Activated CD8-positive, alpha-beta T cell treated with anti-CD3 and anti-CD28 coated beads for 36 hours (primary cell): ENCODE data around the gene RADIL. TPM values are rescaled to one million over a fixed set of nuclear protein-coding genes. Genes with fewer than 3 reads are reported as not detected.

Experiments
- ATAC-seq: fragments of 200-7000 bp; cut with Tn5 transposase; one replicate; pipeline ENCODE4 v1.10.0; 2021; ENCODE audit warnings: mild to moderate bottlenecking, moderate library complexity
- CTCF ChIA-PET: fragments of 350-600 bp; sonication (Branson Sonifier 250); formaldehyde crosslinking; loops from one replicate; lab custom pipeline; 2021; ENCODE audit warnings: antibody characterized with exemption; lab: Charles Lee
- POLR2A ChIA-PET: fragments of 350-600 bp; sonication (Branson Sonifier 250); formaldehyde crosslinking; loops from one replicate; lab custom pipeline; 2021; ENCODE audit warnings: antibody characterized with exemption; lab: Charles Lee
- DNase-seq: peaks from one replicate; pipeline ENCODE4 v3.0.0-alpha.2; 2020
- H3K27ac Mint-ChIP-seq: one replicate; pipeline ENCODE4 v1.8.0; 2021; ENCODE audit warnings: mild to moderate bottlenecking, mixed read lengths
- H3K27me3 Mint-ChIP-seq: one replicate; pipeline ENCODE4 v1.8.0; 2021; ENCODE audit warnings: mixed read lengths
- H3K36me3 Mint-ChIP-seq: one replicate; pipeline ENCODE4 v1.8.0; 2021; ENCODE audit warnings: low read depth, mixed read lengths
- H3K4me1 Mint-ChIP-seq: one replicate; pipeline ENCODE4 v1.8.0; 2021; ENCODE audit warnings: low read depth, mixed read lengths
- H3K4me3 Mint-ChIP-seq: one replicate; pipeline ENCODE4 v1.8.0; 2021; ENCODE audit warnings: mild to moderate bottlenecking, moderate library complexity, mixed read lengths
- H3K9me3 Mint-ChIP-seq: one replicate; pipeline ENCODE4 v1.8.0; 2021; ENCODE audit warnings: mixed read lengths
- CTCF ChIP-seq: fragments of 200-600 bp; IDR thresholded peaks from one replicate; pipeline ENCODE4 v1.8.0; 2022; ENCODE audit warnings: antibody characterized with exemption, mild to moderate bottlenecking
- intact Hi-C: fragments of 100-400 bp; cut with micrococcal nuclease; formaldehyde crosslinking; loops from one replicate; pipeline ENCODE4 v1.10.0; 2022
- total RNA-seq, 2 experiments: library from RNA; stranded (reverse); gene quantifications; one replicate each; pipeline ENCODE4 v1.2.3, GENCODE V29; 2021

RADIL gene
- total RNA-seq, 2 experiments from 2014 or later = 0.65 to 0.77 TPM

DNA sequence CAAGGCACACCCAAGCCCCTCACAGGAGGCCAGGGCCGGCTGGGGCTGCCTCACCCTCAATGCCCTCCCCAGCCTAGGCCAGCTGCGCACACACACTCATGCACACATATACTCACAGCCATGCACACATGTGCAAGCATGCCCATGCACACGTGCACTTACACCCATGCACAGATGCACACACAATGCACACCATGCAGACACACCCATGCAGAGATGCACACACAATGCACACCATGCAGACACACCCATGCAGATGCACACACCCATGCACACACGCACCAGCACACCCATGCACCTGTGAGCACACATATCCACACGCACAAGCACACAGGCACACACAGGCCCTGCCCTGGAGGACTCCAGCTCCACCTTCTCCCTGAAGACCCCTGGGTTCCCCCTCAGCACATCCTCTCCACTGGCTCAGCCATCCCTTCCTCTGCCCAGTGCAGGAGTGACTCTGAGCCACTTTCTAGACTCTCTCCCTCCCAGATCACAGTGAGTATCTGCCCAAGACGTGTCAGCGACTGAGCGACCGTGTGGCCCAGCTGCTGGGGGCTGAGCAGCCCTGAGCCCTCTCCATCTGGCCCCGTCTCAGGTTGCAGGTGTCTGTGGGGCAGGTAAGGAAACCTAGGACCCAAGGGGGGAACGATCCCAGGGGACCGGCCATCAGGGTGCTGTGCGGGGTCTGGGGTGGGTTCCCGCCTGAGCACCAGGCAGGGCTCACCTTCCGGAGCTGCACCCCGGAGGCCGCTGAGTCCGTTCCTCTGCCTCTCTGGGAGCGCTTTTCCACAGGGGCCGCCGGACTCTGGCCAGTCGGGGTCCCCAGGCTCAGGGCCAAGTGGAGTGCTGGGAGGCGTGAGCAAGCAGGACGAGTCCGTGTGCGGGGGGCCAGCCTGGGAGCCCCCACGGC is 82.3 kb downstream of the RADIL start:
- ChIA-PET CTCF (interaction anchor here (1.0 kb wide), 1 partner anchor 82 kb away, joined by 7 read pairs; the partner anchor contains the start of gene RADIL), POLR2A (no interaction called here)
- H3K36me3 Mint-ChIP-seq = no peaks in the 10 kb centered on the region
- ATAC-seq (no peak), DNase-seq (no peak)
- no peak overlapping the region for H3K4me3 Mint-ChIP-seq
- no peaks in the 10 kb centered on the region for H3K4me1 Mint-ChIP-seq
- intact Hi-C loops = no loop called here
- no peaks in the 10 kb centered on the region for H3K9me3 Mint-ChIP-seq
- no peak for TF ChIP-seq CTCF
- no peaks in the 10 kb centered on the region for H3K27me3 Mint-ChIP-seq
- H3K27ac Mint-ChIP-seq = no peak overlapping the region

GRCh38 chr7:4800487-4800886 is 83.0 kb downstream of the RADIL start:
- Mint-ChIP-seq H3K36me3 (no peaks in the 10 kb centered on the region), H3K4me3 (no peak overlapping the region), H3K9me3 (no peaks in the 10 kb centered on the region), H3K27me3 (no peaks in the 10 kb centered on the region), H3K4me1 (no peaks in the 10 kb centered on the region), H3K27ac (no peak overlapping the region)
- intact Hi-C loops = no loop called here
- no peak for DNase-seq
- ChIA-PET POLR2A (no interaction called here), CTCF (interaction anchor here (1.0 kb wide), 1 partner anchor 83 kb away, joined by 7 read pairs; the partner anchor contains the start of gene RADIL)
- no peak for TF ChIP-seq CTCF
- no peak for ATAC-seq

DNA sequence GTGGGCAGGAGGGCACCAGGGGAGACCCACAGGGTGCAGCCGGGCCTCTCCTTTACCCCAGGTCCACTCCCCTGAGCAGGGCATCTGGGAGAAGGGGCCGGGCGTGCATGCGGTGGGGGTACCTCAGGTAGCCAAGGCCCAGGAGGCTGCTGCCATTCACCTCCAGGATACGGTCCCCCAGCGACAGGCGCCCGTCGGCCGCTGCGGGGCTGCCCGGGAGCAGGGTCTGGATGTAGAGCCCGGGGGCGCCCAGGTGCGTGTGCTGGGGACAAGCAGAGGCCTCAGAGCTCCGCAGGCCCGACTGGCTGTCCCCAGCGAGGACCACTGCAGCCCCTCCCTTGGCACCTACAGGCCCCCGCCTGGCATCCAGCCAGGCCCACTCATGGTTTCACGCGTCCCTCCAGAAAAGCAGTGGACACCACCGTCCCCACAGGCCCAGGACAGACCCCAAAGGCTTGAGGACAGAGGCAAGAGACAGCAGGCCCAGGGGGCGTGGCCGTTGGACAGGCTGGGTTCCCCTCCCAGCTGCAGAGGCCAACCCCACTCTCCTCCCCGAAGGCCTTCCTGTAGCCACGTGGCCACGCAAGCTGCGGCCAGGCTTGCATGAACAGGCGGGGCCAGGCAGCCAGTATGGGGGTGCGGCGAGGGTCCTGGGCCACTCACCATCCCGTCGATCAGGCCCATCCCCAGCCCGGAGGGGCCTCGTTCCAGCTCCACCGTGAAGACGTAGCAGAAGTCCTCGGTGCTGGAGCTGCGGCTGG is 83.8 kb downstream of the RADIL start:
- Mint-ChIP-seq H3K4me1 (no peaks in the 10 kb centered on the region), H3K27ac (no peak overlapping the region), H3K36me3 (no peaks in the 10 kb centered on the region), H3K27me3 (no peaks in the 10 kb centered on the region), H3K9me3 (no peaks in the 10 kb centered on the region), H3K4me3 (no peak overlapping the region)
- CTCF ChIA-PET = interaction anchor here (1.2 to 3.3 kb wide), 2 partner anchors 22 to 84 kb away, joined by 4 to 43 read pairs; partner anchors contain the start of gene RADIL
- POLR2A ChIA-PET = no interaction called here
- no peak for DNase-seq
- TF ChIP-seq CTCF = no peak
- intact Hi-C loops = loop anchor here (10.0 kb wide), 1 partner anchor 85 kb away; the partner anchor contains the start of gene RADIL
- ATAC-seq = no peak

DNA sequence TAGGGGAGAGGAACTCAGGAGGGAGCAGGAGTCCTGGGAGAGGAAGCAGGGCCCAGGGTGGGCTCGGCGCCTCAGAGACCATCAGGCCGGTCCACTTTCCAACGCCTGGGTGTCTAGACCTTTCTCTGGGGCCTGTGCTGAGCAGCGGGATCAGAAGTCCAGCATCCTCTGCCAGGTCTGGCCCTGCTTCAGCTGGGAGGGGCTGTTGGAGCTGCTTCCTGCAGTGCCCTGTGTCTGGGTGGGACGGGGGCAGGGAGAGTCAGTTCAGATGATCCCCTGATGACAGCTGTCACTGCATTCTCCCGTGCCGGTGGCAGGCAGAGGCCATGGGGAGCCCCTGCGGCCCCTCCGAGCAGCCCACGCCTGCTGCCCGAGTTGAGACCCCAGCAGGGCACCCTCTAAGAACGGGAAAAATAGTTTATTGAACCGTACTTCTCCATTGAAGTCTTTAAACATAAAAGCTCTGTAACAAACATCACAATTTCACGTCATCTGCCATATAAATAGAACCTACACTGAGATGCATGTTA is 84.7 kb downstream of the RADIL start:
- no peaks in the 10 kb centered on the region for H3K27me3 Mint-ChIP-seq
- ChIA-PET POLR2A (no interaction called here), CTCF (interaction anchor here (0.7 to 3.3 kb wide), 23 partner anchors 8 to 313 kb away, joined by 3 to 43 read pairs (median 4); partner anchors contain the start of genes RADIL and RBAK)
- intact Hi-C loops = loop anchor here (10.0 kb wide), 1 partner anchor 86 kb away; the partner anchor contains the start of gene RADIL
- H3K36me3 Mint-ChIP-seq = peaks cover 7% of the 10 kb centered on the region
- no peak overlapping the region for H3K4me3 Mint-ChIP-seq
- DNase-seq = no peak
- ATAC-seq = no peak
- H3K4me1 Mint-ChIP-seq = no peaks in the 10 kb centered on the region
- H3K27ac Mint-ChIP-seq = no peak overlapping the region
- no peaks in the 10 kb centered on the region for H3K9me3 Mint-ChIP-seq
- no peak for TF ChIP-seq CTCF
